Natural killer cell treated with Interleukin-12 subunit alpha and Interleukin-12 subunit beta and Interleukin-15 and Interleukin-18, amount 100 ng/mL, for 72 hours (primary cell): ENCODE results near the gene CSPG4. TPM values are rescaled to one million over a fixed set of nuclear protein-coding genes. Genes with fewer than 3 reads are reported as not detected.
"Not testable (repeated sequence)": the region's sequence is repeated elsewhere in the genome, so short reads cannot be mapped to it uniquely, and the experiment has no call there.

Experiments
- ATAC-seq, 2 donors: fragments of 150-1000 bp; cut with Tn5 transposase in 1 of 2; sonication (Bioruptor Pico), chemical (Tn5 transposase) in 1 of 2; 2 replicates each; pipeline ENCODE4 v1.10.0; 2021
- DNase-seq: peaks from one replicate; pipeline ENCODE4 v3.0.0; 2022; ENCODE audit warnings: low spot score
- H3K27ac Mint-ChIP-seq, 2 donors: 1 replicate in 1 of 2; 2 replicates in 1 of 2; pipeline ENCODE4 v1.8.0; 2022; ENCODE audit warnings: mixed read lengths in 2 of 2, mild to moderate bottlenecking in 1 of 2, moderate library complexity in 1 of 2
- H3K27me3 Mint-ChIP-seq, 2 donors: 1 replicate in 1 of 2; 2 replicates in 1 of 2; pipeline ENCODE4 v1.8.0; 2022; ENCODE audit warnings: mixed read lengths in 2 of 2
- H3K36me3 Mint-ChIP-seq: one replicate; pipeline ENCODE4 v1.8.0; 2022; ENCODE audit warnings: mixed read lengths
- H3K4me1 Mint-ChIP-seq, 2 donors: 1 replicate in 1 of 2; 2 replicates in 1 of 2; pipeline ENCODE4 v1.8.0; 2022; ENCODE audit warnings: low read depth in 2 of 2, mixed read lengths in 2 of 2, mild to moderate bottlenecking in 1 of 2
- H3K4me3 Mint-ChIP-seq: one replicate; pipeline ENCODE4 v1.8.0; 2022; ENCODE audit warnings: mixed read lengths
- H3K9me3 Mint-ChIP-seq: 2 replicates; pipeline ENCODE4 v1.8.0; 2022; ENCODE audit warnings: mixed read lengths
- total RNA-seq, 2 donors: library from RNA; stranded (reverse); gene quantifications; one replicate each; pipeline ENCODE4 v1.2.3, GENCODE V29; 2022

CSPG4 gene
- total RNA-seq = not detected

DNA sequence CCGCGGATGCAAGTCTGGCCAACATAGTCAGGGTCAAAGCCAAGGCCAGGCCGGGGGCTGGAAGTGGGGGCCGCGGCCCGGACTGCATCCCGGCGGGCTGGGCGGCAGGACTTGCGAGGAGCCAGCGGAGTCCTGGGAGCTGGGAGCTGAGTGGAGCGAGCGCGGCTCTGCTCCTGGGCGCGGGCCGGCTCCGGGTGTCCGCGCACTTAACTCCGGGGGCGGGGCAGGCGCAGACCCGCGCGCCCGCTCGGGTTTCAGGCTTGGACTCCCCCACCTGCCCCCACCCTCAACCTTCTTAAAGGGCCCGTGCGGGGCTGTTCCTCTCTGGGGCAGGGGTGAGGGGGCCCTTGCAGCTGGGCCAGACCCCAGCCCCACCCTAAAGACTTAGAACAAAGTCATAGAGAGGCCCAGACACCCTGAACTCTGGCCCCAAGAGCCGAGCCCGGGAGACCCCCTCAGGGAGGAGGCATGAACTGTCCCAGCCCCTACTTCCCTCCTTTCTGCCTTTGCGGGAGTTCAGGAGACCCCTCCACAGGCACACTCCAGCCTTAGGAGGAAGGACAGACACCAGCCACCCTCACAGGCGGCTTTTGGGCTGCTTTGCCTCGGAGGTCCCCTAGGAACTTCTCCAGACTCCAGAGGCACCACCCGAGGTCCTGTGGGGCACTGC lies at the start of gene CSPG4:
CSPG4 (minus strand) TSS at position 181 of the 670 bp plus-strand sequence; CDS start at position 88, 93 bp downstream.
- Mint-ChIP-seq H3K9me3 (no peaks in the 10 kb centered on the region), H3K36me3 (no peaks in the 10 kb centered on the region), H3K27me3 (peaks cover 8 to 9% of the 10 kb centered on the region in 2 donors), H3K27ac (no peak within 1 kb of the TSS), H3K4me3 (no peak within 1 kb of the TSS), H3K4me1 (no peaks in the 10 kb centered on the region)
- DNase-seq = no peak
- no peak for ATAC-seq

GRCh38 chr15:75762357-75762718 lies 49.7 kb upstream of the CSPG4 start:
- not testable (repeated sequence) for ATAC-seq, H3K27me3 Mint-ChIP-seq, H3K9me3 Mint-ChIP-seq, H3K4me3 Mint-ChIP-seq, DNase-seq, H3K36me3 Mint-ChIP-seq, H3K27ac Mint-ChIP-seq
- peaks cover 12 to 13% of the 10 kb centered on the region in 2 donors for H3K4me1 Mint-ChIP-seq

GRCh38 chr15:75761446-75762356 lies 49.1 kb upstream of the CSPG4 start:
- no peaks in the 10 kb centered on the region for H3K36me3 Mint-ChIP-seq
- H3K9me3 Mint-ChIP-seq = no peaks in the 10 kb centered on the region

GRCh38 chr15:75760704-75761435 lies 48.2 kb upstream of the CSPG4 start:
- Mint-ChIP-seq H3K9me3 (no peaks in the 10 kb centered on the region), H3K27me3 (peaks cover 0 to 5% of the 10 kb centered on the region in 2 donors), H3K36me3 (no peaks in the 10 kb centered on the region), H3K4me1 (peaks cover 12 to 13% of the 10 kb centered on the region in 2 donors), H3K4me3 (no peak overlapping the region), H3K27ac (peak overlapping the region; percentile 23 to 47)
- DNase-seq (no peak), ATAC-seq (no peak)

More at GRCh38 chr15:75761446-75762356, 49.1 kb upstream of the CSPG4 start:
- DNase-seq = no peak
- no peak overlapping the region for H3K27ac Mint-ChIP-seq
- no peak for ATAC-seq
- H3K4me3 Mint-ChIP-seq = no peak overlapping the region
- H3K4me1 Mint-ChIP-seq = peaks cover 12 to 13% of the 10 kb centered on the region in 2 donors
- peaks cover 0 to 5% of the 10 kb centered on the region in 2 donors for H3K27me3 Mint-ChIP-seq

- Mint-ChIP-seq H3K4me1 (peaks cover 12 to 13% of the 10 kb centered on the region in 2 donors), H3K27ac (peak overlapping the region; percentile 23 to 47)
- H3K36me3 Mint-ChIP-seq, DNase-seq, H3K4me3 Mint-ChIP-seq, H3K9me3 Mint-ChIP-seq, ATAC-seq, H3K27me3 Mint-ChIP-seq: not testable (repeated sequence)
Measured at GRCh38 chr15:75760131-75760520, 47.5 kb upstream of the CSPG4 start.

GRCh38 chr15:75759416-75760130 lies 46.9 kb upstream of the CSPG4 start:
- Mint-ChIP-seq H3K27me3 (peaks cover 0 to 8% of the 10 kb centered on the region in 2 donors), H3K27ac (peak overlapping the region; percentile 50 to 71), H3K36me3 (no peaks in the 10 kb centered on the region), H3K4me3 (peak overlapping the region; percentile 88), H3K9me3 (no peaks in the 10 kb centered on the region), H3K4me1 (peaks cover 12 to 13% of the 10 kb centered on the region in 2 donors)
- no peak for DNase-seq
- ATAC-seq = no peak

- Mint-ChIP-seq H3K9me3 (no peaks in the 10 kb centered on the region), H3K36me3 (no peaks in the 10 kb centered on the region), H3K27me3 (peaks cover 0 to 8% of the 10 kb centered on the region in 2 donors), H3K27ac (peak overlapping the region; percentile 71 to 82), H3K4me1 (peaks cover 12 to 13% of the 10 kb centered on the region in 2 donors), H3K4me3 (peak overlapping the region; percentile 88)
- DNase-seq = peak; percentile 81
- peak; percentile 87 to 91 for ATAC-seq
Measured at GRCh38 chr15:75758071-75758872, 45.6 kb upstream of the CSPG4 start.

DNA sequence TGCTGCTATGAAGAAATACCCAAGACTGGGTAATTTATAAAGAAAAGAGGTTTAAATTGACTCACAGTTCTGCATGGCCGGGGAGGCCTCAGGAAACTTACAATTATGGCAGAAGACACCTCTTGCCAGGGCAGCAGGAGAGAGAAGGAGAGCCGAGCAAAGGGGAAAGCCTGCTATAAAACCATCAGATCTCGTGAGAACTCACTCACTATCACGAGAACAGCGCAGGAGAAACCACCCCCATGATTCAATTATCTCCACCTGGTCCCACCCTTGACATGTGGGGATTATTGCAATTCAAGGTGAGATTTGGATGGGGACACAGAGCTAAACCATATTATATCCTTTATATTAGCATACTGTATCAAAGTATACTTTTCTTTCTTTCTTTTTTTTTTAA lies 42.2 kb upstream of the CSPG4 start:
- H3K4me1 Mint-ChIP-seq = peaks cover 9 to 12% of the 10 kb centered on the region in 2 donors
- not testable (repeated sequence) for H3K36me3 Mint-ChIP-seq, H3K27ac Mint-ChIP-seq, H3K4me3 Mint-ChIP-seq, ATAC-seq, DNase-seq, H3K9me3 Mint-ChIP-seq
- peaks cover 0 to 14% of the 10 kb centered on the region in 2 donors for H3K27me3 Mint-ChIP-seq

DNA sequence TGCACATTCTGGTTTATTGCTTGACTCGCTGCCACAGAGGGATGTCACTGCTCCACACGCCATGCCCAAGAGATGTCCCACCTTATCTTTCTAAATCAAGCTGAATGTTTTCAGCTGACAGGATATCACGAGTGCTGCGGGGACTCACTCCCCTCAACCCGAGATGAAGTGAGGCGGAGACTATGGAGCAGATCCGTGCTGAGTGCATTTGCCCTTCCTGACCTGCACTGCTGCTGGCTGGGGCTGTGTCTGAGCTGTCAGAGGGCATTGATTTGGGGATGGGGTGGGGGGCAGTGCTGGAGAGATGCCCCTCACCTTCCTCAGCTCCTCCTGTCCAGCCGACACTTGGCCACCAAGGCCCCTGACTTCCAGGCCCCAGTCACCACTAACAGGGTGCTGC lies 40.5 kb upstream of the CSPG4 start:
- Mint-ChIP-seq H3K27ac (no peak overlapping the region), H3K4me3 (no peak overlapping the region), H3K9me3 (no peaks in the 10 kb centered on the region), H3K4me1 (peaks cover 8 to 11% of the 10 kb centered on the region in 2 donors), H3K36me3 (no peaks in the 10 kb centered on the region), H3K27me3 (peaks cover 0 to 14% of the 10 kb centered on the region in 2 donors)
- DNase-seq (peak; percentile 10), ATAC-seq (no peak)

DNA sequence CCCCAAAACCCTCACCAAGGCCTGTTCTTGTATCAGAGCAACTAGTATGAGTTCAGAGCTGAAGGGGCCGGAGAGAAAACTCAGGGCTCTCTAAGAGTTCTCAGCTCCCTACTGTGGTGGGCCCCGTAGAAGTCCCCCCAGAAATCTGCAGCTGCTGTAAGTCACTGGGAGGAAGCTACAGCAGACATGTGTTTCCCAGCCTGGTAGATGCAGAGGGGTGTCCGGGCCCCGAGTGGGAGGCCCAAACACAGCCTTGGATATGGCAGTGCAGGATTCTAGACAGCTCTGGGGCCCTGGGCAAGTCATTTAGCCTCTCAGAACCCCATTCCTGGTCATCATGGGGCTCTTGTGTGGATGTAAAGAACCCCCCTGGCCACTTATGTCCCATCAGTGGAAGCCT lies 39.2 kb upstream of the CSPG4 start:
- DNase-seq (no peak), ATAC-seq (no peak)
- H3K4me3 Mint-ChIP-seq = no peak overlapping the region
- peaks cover 7 to 9% of the 10 kb centered on the region in 2 donors for H3K4me1 Mint-ChIP-seq
- H3K27ac Mint-ChIP-seq = no peak overlapping the region
- H3K36me3 Mint-ChIP-seq = no peaks in the 10 kb centered on the region
- peaks cover 0 to 17% of the 10 kb centered on the region in 2 donors for H3K27me3 Mint-ChIP-seq
- H3K9me3 Mint-ChIP-seq = no peaks in the 10 kb centered on the region

GRCh38 chr15:75751116-75751875 lies 38.6 kb upstream of the CSPG4 start:
- H3K36me3 Mint-ChIP-seq = no peaks in the 10 kb centered on the region
- peaks cover 7 to 9% of the 10 kb centered on the region in 2 donors for H3K4me1 Mint-ChIP-seq
- DNase-seq = peak; percentile 44
- peaks cover 0 to 20% of the 10 kb centered on the region in 2 donors for H3K27me3 Mint-ChIP-seq
- no peaks in the 10 kb centered on the region for H3K9me3 Mint-ChIP-seq
- ATAC-seq = no peak
- no peak overlapping the region for H3K4me3 Mint-ChIP-seq
- H3K27ac Mint-ChIP-seq = peak overlapping the region in 1 of 2 donors; percentile 21
